HUES48 (cell line): ENCODE results near the gene GBX1.

ENCODE experiments used
- H3K27ac ChIP-seq: one replicate; pipeline ENCODE4 v1.7.0; 2013; ENCODE audit warnings: low read depth, low read length, inconsistent platforms
- H3K27me3 ChIP-seq: 2 replicates; pipeline ENCODE4 v1.6.1; 2013; ENCODE audit warnings: mild to moderate bottlenecking, low read length; ENCODE audit not compliant: control insufficient read depth, insufficient read depth
- H3K36me3 ChIP-seq: 2 replicates; pipeline ENCODE4 v1.6.1; 2013; ENCODE audit warnings: low read length; ENCODE audit not compliant: control insufficient read depth, insufficient read depth
- H3K4me1 ChIP-seq: 2 replicates; pipeline ENCODE4 v1.6.1; 2013; ENCODE audit warnings: mild to moderate bottlenecking, low read length; ENCODE audit not compliant: control insufficient read depth, insufficient read depth
- H3K4me3 ChIP-seq: 2 replicates; pipeline ENCODE4 v1.5.1; 2013; ENCODE audit warnings: mild to moderate bottlenecking, low read depth, low read length
- H3K9ac ChIP-seq: 2 replicates; pipeline ENCODE4 v1.6.1; 2013; ENCODE audit warnings: mild to moderate bottlenecking, low read depth, low read length, moderate library complexity
- H3K9me3 ChIP-seq: 2 replicates; pipeline ENCODE4 v1.6.1; 2013; ENCODE audit warnings: low read length; ENCODE audit not compliant: control insufficient read depth, insufficient read depth

Gene GBX1

GRCh38 chr7:151193203-151193978 lies 25.9 kb upstream of the GBX1 start:
- H3K27me3 ChIP-seq: no peaks in the 10 kb centered on the region; the same call in none of the 2 replicates

DNA sequence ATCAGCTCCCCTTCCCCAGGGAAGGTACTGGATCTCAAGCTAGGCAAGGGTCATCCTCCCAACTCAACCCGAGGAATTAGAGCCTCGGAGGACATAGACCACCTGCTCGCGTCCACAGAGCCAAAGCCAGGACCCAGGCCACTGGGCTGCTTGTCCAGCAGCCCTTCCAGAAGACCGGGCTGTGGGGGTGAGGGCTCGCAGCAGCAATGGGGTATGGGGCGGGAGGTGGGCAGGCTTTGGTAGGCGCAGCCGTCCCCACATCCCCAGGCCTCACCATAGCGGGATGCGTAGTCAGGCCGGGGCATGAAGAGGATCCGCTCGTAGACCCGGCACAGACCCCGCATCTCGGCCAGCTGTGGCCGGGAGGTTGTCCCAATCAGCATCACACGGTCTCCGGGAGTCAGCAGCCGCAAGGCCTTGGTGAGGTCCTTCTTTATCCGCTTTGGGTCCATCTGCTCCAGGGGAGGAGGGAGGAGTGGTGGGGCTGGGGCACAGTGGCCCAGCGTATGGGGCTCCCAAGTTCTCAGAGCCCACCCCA lies 24.6 kb upstream of the GBX1 start:
- Histone ChIP-seq H3K4me1 (no peaks in the 10 kb centered on the region), H3K9me3 (no peaks in the 10 kb centered on the region), H3K9ac (no peak overlapping the region), H3K4me3 (no peak overlapping the region), H3K36me3 (no peaks in the 10 kb centered on the region), H3K27ac (no peak overlapping the region), H3K27me3 (no peaks in the 10 kb centered on the region; the same call in none of the 2 replicates)

More at GRCh38 chr7:151193203-151193978, 25.9 kb upstream of the GBX1 start:
- no peak overlapping the region for H3K4me3 ChIP-seq
- H3K27ac ChIP-seq: no peak overlapping the region
- no peaks in the 10 kb centered on the region for H3K4me1 ChIP-seq
- H3K36me3 ChIP-seq: no peaks in the 10 kb centered on the region
- H3K9me3 ChIP-seq: no peaks in the 10 kb centered on the region
- no peak overlapping the region for H3K9ac ChIP-seq

- H3K27ac ChIP-seq: no peak overlapping the region
- H3K9ac ChIP-seq: no peak overlapping the region
- no peaks in the 10 kb centered on the region for H3K9me3 ChIP-seq
- H3K4me1 ChIP-seq: no peaks in the 10 kb centered on the region
- no peak overlapping the region for H3K4me3 ChIP-seq
- no peaks in the 10 kb centered on the region for H3K36me3 ChIP-seq
- H3K27me3 ChIP-seq: no peaks in the 10 kb centered on the region; the same call in none of the 2 replicates
Observed at GRCh38 chr7:151191544-151191943, 24.1 kb upstream of the GBX1 start.

GRCh38 chr7:151189038-151189437 lies 21.5 kb upstream of the GBX1 start:
- H3K9me3 ChIP-seq: no peaks in the 10 kb centered on the region
- no peaks in the 10 kb centered on the region for H3K4me1 ChIP-seq
- H3K27ac ChIP-seq: no peak overlapping the region
- no peak overlapping the region for H3K4me3 ChIP-seq
- no peaks in the 10 kb centered on the region; the same call in 1 of the 2 replicates for H3K27me3 ChIP-seq
- H3K36me3 ChIP-seq: no peaks in the 10 kb centered on the region
- H3K9ac ChIP-seq: no peak overlapping the region

DNA sequence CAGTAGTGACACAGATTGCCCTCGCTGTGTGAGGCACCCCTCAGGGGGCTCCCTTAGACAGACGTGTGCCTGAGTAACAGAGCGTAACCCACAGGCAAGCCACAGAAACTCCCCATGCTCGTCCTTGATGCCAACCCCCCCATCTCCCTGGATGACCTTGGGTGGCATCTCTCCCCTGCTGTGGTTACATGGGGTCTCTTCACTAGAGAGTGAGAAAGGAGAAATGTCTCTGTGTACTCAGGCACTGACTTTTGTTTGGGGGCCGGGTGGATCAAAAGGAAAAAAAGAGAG lies 20.7 kb upstream of the GBX1 start:
- H3K27me3 ChIP-seq: no peaks in the 10 kb centered on the region; the same call in 1 of the 2 replicates
- no peak overlapping the region for H3K27ac ChIP-seq
- no peak overlapping the region for H3K9ac ChIP-seq
- H3K4me3 ChIP-seq: no peak overlapping the region
- H3K36me3 ChIP-seq: no peaks in the 10 kb centered on the region
- no peaks in the 10 kb centered on the region for H3K4me1 ChIP-seq
- no peaks in the 10 kb centered on the region for H3K9me3 ChIP-seq

DNA sequence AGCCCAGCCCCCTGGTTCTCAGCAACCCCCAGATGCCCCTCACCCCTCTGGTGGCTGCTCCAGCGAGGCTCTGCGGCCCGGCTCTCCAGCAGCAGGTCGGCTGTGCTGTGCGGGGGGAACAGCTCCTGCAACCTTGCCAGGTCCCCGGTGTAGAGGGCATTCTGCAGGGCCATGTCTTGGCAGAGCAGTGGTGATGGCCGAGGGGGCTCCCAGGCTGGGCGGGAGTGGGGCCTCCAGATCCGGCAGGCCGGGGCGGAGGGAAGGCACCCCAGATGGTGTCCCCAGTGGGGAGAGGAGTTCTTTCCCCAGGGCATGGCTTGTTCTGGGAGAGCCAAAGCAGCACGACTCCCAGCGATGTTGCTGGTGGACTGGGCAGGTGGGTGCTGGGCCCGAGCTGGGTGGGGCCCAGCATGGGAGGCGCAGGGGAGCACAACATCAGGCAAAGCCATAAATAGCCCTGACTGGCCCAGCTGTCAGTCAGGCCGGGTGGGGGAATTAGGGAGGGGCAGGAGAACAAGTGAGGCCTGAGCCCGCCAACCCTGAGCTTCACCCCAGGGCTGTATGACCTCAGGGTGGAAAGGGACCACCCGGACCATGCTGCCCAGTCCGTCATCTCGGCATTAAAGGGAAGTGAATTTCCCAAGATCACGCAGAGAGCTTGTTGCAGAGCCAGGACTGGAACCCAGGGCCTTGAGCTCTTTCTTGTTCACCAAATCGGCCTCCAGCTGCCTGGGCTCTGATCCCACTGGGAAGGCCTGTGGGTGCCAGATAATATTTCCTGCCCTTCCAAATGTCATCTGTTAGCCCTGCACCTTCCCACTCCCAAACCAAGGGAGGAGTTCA lies 20.1 kb upstream of the GBX1 start:
- Histone ChIP-seq H3K4me3 (no peak overlapping the region), H3K9me3 (no peaks in the 10 kb centered on the region), H3K27ac (no peak overlapping the region), H3K4me1 (no peaks in the 10 kb centered on the region), H3K9ac (no peak overlapping the region), H3K27me3 (no peaks in the 10 kb centered on the region; the same call in 1 of the 2 replicates), H3K36me3 (no peaks in the 10 kb centered on the region)

GRCh38 chr7:151186640-151187408 lies 19.3 kb upstream of the GBX1 start, which contains the start of gene ASB10:
TSS of gene ASB10 (minus strand) at chr7:151187250. CDS start at chr7:151187130, 120 bp downstream.
- Histone ChIP-seq H3K27ac (no peak within 1 kb of the TSS), H3K36me3 (no peaks in the 10 kb centered on the region), H3K9ac (no peak within 1 kb of the TSS), H3K27me3 (no peaks in the 10 kb centered on the region; the same call in 1 of the 2 replicates), H3K4me3 (no peak within 1 kb of the TSS), H3K4me1 (no peaks in the 10 kb centered on the region), H3K9me3 (no peaks in the 10 kb centered on the region)

DNA sequence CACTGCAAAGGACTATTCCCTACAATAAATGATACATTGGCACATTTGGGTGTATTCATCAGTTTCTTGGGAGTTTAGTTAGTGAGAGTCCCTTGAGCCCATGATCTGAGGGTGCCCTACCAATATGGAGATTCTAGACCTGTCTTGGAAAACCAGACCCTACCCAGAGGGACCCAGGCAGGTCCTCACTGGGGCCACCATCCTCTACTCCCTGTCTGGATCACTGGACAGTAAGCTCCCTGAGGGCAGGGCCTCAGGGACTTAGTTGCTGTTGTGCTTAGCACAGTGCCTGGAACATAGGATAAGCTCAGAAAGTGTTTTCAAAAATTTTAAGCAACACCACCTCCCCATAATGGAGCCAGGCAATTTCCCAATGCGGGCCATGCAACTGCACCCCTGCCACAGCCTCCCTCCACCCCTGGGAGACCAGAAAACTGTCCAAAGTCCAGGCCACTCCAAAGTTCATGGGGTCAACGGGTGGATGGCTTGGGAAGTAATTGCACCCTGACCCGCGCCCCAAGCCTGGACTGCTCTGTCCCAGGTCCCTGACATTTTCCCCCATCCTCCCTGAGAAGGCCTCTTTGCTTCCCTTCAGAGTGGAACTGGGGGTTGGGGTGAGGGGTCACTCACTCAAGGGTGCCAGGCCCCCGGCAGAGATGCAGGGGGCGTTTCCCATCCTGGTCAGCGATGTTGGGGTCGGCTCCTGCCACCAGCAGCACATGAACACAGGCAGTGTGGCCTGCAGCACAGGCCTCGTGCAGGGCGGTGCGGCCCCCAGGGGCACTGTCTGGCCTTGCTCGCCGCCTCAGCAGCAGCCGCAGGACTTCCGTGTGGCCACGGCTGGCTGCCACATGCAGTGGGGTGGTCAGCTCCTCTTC lies 18.5 kb upstream of the GBX1 start:
- H3K27me3 ChIP-seq: no peaks in the 10 kb centered on the region; the same call in 1 of the 2 replicates

DNA sequence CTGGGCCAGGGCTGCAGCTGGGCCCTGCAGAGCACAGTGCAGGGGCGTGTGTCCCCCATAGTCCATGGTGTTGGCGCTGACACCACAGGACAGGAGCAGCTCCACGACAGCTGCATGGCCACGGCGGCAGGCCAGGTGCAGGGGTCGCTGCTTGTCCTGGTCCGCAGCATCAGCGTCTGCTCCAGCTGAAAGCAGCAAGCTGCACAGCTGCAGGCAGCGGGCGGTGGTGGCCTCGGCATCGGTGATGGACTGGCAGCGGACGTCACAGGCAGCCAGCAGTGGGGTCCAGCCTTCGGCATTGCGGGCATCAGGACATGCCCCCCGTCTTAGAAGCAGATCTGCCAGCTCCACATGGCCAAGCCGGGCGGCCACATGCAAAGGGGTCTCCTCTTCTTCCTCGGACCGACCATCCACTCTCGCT lies 13.5 kb upstream of the GBX1 start:
- Histone ChIP-seq H3K9ac (no peak overlapping the region), H3K4me3 (no peak overlapping the region), H3K9me3 (no peaks in the 10 kb centered on the region), H3K27ac (no peak overlapping the region), H3K4me1 (no peaks in the 10 kb centered on the region), H3K36me3 (no peaks in the 10 kb centered on the region), H3K27me3 (no peaks in the 10 kb centered on the region; the same call in 1 of the 2 replicates)

More for the DNA sequence above, 18.5 kb upstream of the GBX1 start:
- Histone ChIP-seq H3K27ac (no peak overlapping the region), H3K9me3 (no peaks in the 10 kb centered on the region), H3K9ac (no peak overlapping the region), H3K4me1 (no peaks in the 10 kb centered on the region), H3K4me3 (no peak overlapping the region), H3K36me3 (no peaks in the 10 kb centered on the region)

- Histone ChIP-seq H3K27me3 (no peaks in the 10 kb centered on the region; the same call in 1 of the 2 replicates), H3K36me3 (no peaks in the 10 kb centered on the region), H3K4me3 (no peak overlapping the region), H3K27ac (no peak overlapping the region), H3K9ac (no peak overlapping the region), H3K9me3 (no peaks in the 10 kb centered on the region), H3K4me1 (no peaks in the 10 kb centered on the region)
Observed at GRCh38 chr7:151179946-151180345, 12.5 kb upstream of the GBX1 start.
